Type B pancreatic cell (in vitro differentiated cells): ENCODE results near the gene FARP1. TPM values are rescaled to one million over a fixed set of nuclear protein-coding genes. Genes with fewer than 3 reads are reported as not detected.

Experiments used
- DNase-seq: peaks from one replicate; pipeline ENCODE4 v3.0.0; 2021; ENCODE audit warnings: mixed read lengths; ENCODE audit not compliant: unreplicated experiment; ENCODE audit errors: extremely low spot score
- H3K27ac Mint-ChIP-seq: 2 replicates; pipeline ENCODE4 v1.8.0; 2021; ENCODE audit warnings: mild to moderate bottlenecking, mixed read lengths
- H3K27me3 Mint-ChIP-seq: 2 replicates; pipeline ENCODE4 v1.8.0; 2021; ENCODE audit warnings: mixed read lengths
- H3K36me3 Mint-ChIP-seq: 2 replicates; pipeline ENCODE4 v1.8.0; 2021; ENCODE audit warnings: mixed read lengths
- H3K4me1 Mint-ChIP-seq: one replicate; pipeline ENCODE4 v1.8.0; 2021; ENCODE audit warnings: mixed read lengths; ENCODE audit not compliant: unreplicated experiment
- H3K4me3 Mint-ChIP-seq: 2 replicates; pipeline ENCODE4 v1.8.0; 2021; ENCODE audit warnings: mild to moderate bottlenecking, mixed read lengths
- H3K9me3 Mint-ChIP-seq: 2 replicates; pipeline ENCODE4 v1.8.0; 2021; ENCODE audit warnings: mixed read lengths
- CTCF ChIP-seq: fragments of 200-600 bp; sonication (generic); conservative IDR thresholded peaks from 2 replicates; pipeline ENCODE4 v1.5.0; 2021; ENCODE audit warnings: antibody characterized with exemption, mild to moderate bottlenecking
- total RNA-seq: library from RNA; stranded (reverse); gene quantifications from 2 replicates; pipeline ENCODE4 v1.2.1, GENCODE V29; 2021; ENCODE audit warnings: low replicate concordance

Gene FARP1
- total RNA-seq, 1 donor from 2014 or later, result 195 TPM

GRCh38 chr13:98279473-98280175, 136.7 kb downstream of the FARP1 start:
- no peak for TF ChIP-seq CTCF
- Mint-ChIP-seq H3K27ac (peak overlapping the region; percentile 78), H3K9me3 (no peaks in the 10 kb centered on the region), H3K36me3 (no peaks in the 10 kb centered on the region), H3K4me3 (peak overlapping the region; percentile 64), H3K27me3 (no peaks in the 10 kb centered on the region), H3K4me1 (peaks cover 34% of the 10 kb centered on the region)
- no peak for DNase-seq

- H3K9me3 Mint-ChIP-seq, result no peaks in the 10 kb centered on the region
- no peak for TF ChIP-seq CTCF
- H3K27me3 Mint-ChIP-seq, result no peaks in the 10 kb centered on the region
- H3K27ac Mint-ChIP-seq, result peak overlapping the region; percentile 78
- no peak for DNase-seq
- no peaks in the 10 kb centered on the region for H3K36me3 Mint-ChIP-seq
- peak overlapping the region; percentile 64 for H3K4me3 Mint-ChIP-seq
- H3K4me1 Mint-ChIP-seq, result peaks cover 29% of the 10 kb centered on the region
Observed at GRCh38 chr13:98280176-98280510, 137.2 kb downstream of the FARP1 start.

GRCh38 chr13:98284679-98285078, 141.8 kb downstream of the FARP1 start:
- Mint-ChIP-seq H3K36me3 (peaks cover 4% of the 10 kb centered on the region), H3K27ac (no peak overlapping the region), H3K9me3 (no peaks in the 10 kb centered on the region), H3K4me1 (peaks cover 12% of the 10 kb centered on the region), H3K4me3 (no peak overlapping the region), H3K27me3 (no peaks in the 10 kb centered on the region)
- TF ChIP-seq CTCF, result no peak
- no peak for DNase-seq

GRCh38 chr13:98285317-98285716, 142.4 kb downstream of the FARP1 start:
- H3K4me3 Mint-ChIP-seq, result no peak overlapping the region
- no peaks in the 10 kb centered on the region for H3K27me3 Mint-ChIP-seq
- H3K4me1 Mint-ChIP-seq, result peaks cover 9% of the 10 kb centered on the region
- TF ChIP-seq CTCF, result no peak
- H3K27ac Mint-ChIP-seq, result no peak overlapping the region
- H3K9me3 Mint-ChIP-seq, result peaks cover 4% of the 10 kb centered on the region
- peaks cover 8% of the 10 kb centered on the region for H3K36me3 Mint-ChIP-seq
- DNase-seq, result no peak

- H3K36me3 Mint-ChIP-seq, result peaks cover 8% of the 10 kb centered on the region
- TF ChIP-seq CTCF, result no peak
- no peaks in the 10 kb centered on the region for H3K27me3 Mint-ChIP-seq
- DNase-seq, result no peak
- H3K4me1 Mint-ChIP-seq, result peaks cover 6% of the 10 kb centered on the region
- H3K4me3 Mint-ChIP-seq, result no peak overlapping the region
- no peak overlapping the region for H3K27ac Mint-ChIP-seq
- peaks cover 4% of the 10 kb centered on the region for H3K9me3 Mint-ChIP-seq
Observed at GRCh38 chr13:98285852-98286594, 143.1 kb downstream of the FARP1 start.
